Right hindlimb (tissue), 1 donor: ENCODE measurements around the gene MYOC.
"Not testable (repeated sequence)": the region's sequence is repeated elsewhere in the genome, so short reads cannot be mapped to it uniquely, and the experiment has no call there.

Experiments
- DNase-seq: peaks from one replicate; pipeline ENCODE4 v3.0.0-alpha.2; 2018

The MYOC gene

GRCh38 chr1:171600310-171600709 is 52.2 kb downstream of the MYOC start:
- not testable (repeated sequence) for DNase-seq

- no peak for DNase-seq
Measured at GRCh38 chr1:171597203-171597602, 55.3 kb downstream of the MYOC start.

- DNase-seq = no peak
Measured at GRCh38 chr1:171596705-171597104, 55.8 kb downstream of the MYOC start.

GRCh38 chr1:171596119-171596518 is 56.4 kb downstream of the MYOC start:
- DNase-seq = no peak

GRCh38 chr1:171595324-171595723 is 57.2 kb downstream of the MYOC start:
- DNase-seq = no peak

GRCh38 chr1:171590022-171590421 is 62.5 kb downstream of the MYOC start:
- no peak for DNase-seq

GRCh38 chr1:171588230-171588629 is 64.3 kb downstream of the MYOC start:
- no peak for DNase-seq

GRCh38 chr1:171585715-171586114 is 66.8 kb downstream of the MYOC start:
- DNase-seq = no peak
